ENCODE data around the gene KCNK5. TPM values are rescaled to one million over a fixed set of nuclear protein-coding genes. Genes with fewer than 3 reads are reported as not detected.

Gene KCNK5
- total and polyA plus RNA-seq, 2 of the 8 experiments (the other 6 are each of a cell fraction or from before 2014, with no cell fraction given), result 20.9 to 44.3 TPM

DNA sequence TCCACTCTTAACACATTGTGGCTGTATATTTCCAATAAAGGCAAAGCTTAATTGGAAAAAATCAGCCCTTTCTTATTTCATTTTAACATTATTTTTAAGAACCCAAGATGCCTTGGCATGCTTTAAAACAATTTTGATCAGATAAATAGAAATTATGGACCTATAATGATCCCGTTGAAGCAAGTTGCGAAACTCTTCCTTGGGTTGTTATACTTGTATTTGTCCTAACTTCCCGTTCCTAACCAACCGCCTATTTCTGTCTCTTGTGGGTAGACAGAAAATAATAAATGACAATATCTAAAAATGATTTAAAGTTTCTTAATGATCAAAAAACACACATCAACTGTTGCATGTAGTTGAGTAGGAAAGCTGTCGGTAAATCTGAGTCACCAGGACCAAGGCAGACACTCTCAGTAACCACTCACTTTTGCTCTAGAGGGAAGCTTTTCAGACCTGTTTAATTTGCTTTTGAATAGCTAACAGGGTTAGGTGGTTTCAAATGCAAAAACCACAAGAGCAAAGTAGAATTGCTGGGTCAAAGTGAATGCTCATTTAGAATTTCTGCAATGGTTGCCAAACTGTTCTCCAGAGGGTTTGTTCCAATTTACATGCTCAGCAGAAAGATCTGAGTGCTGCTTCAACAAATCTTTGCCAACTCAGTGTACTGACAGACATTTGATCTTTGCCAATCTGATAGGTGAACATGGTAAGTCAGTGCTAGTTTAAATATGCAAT, 34.2 kb upstream of the KCNK5 start:
- peak overlapping the region; percentile 47; the same call in 1 of the 2 replicates for H3K27ac ChIP-seq (ENCODE audit: low read depth, low read length)
- no peaks in the 10 kb centered on the region for H3K36me3 ChIP-seq (ENCODE audit: control insufficient read depth in 2 of 4, insufficient read depth in 4 of 4, low read length in 3 of 4)
- no peaks in the 10 kb centered on the region for H3K79me1 ChIP-seq (ENCODE audit: low read depth, low read length)
- H3K4me3 ChIP-seq (ENCODE audit: extremely low read depth in 1 of 4, insufficient read depth in 2 of 4, low read depth in 3 of 4, low read length in 4 of 4), result peak overlapping the region in 1 of 4 experiments; percentile 43; a peak in 1 of 8 replicates
- peak overlapping the region; percentile 1 to 41; a peak in 2 of 4 replicates for H3K4me2 ChIP-seq (ENCODE audit: insufficient read depth in 1 of 2, low read depth in 2 of 2, low read length in 2 of 2)
- no peak overlapping the region for H3K56ac ChIP-seq (replicated peaks; ENCODE audit: insufficient read length, low read depth, low read length)
- ChIA-PET POLR2A (ENCODE audit: partially characterized antibody) (interaction anchor here (1.2 to 2.3 kb wide), 4 partner anchors 25 to 46 kb away, joined by 4 to 7 read pairs (median 6); partner anchors contain the start of gene KCNK5), CTCF (ENCODE audit: partially characterized antibody) (interaction anchor here (0.5 to 3.7 kb wide), 10 partner anchors 9 to 150 kb away, joined by 3 to 22 read pairs (median 4); no protein-coding TSS in a partner anchor)
- no peaks in the 10 kb centered on the region for H3K27me3 ChIP-seq (replicated peaks in 1 of 4; ENCODE audit: control insufficient read depth in 3 of 4, extremely low read depth in 1 of 4, insufficient read depth in 3 of 4, low read length in 3 of 4)
- 25% methylated on average over 5 of the region's 5 CpGs; no CpG with 5 or more reads in 1 of the 2 experiments for WGBS, 2 experiments (ENCODE audit: extremely low coverage in 1 of 2, insufficient coverage in 1 of 2, insufficient read length in 1 of 2, insufficient replicate concordance in 2 of 2, low coverage in 1 of 2, low lambda C conversion rate in 2 of 2, missing lambda C conversion rate in 1 of 2)
- H3K23ac ChIP-seq (ENCODE audit: insufficient read length), result no peak overlapping the region
- peak overlapping the region; percentile 34; the same call in 1 of the 2 replicates for H3K18ac ChIP-seq (ENCODE audit: extremely low read depth, low read length)
- H2AK5ac ChIP-seq (ENCODE audit: low read depth, low read length), result no peak overlapping the region
- peak overlapping the region; percentile 63; the same call in 1 of the 2 replicates for H2BK5ac ChIP-seq (ENCODE audit: low read depth, low read length)
- peak overlapping the region; percentile 88 for H4K5ac ChIP-seq (ENCODE audit: insufficient read length, low read depth, low read length)
- no peaks in the 10 kb centered on the region for H3K23me2 ChIP-seq (ENCODE audit: low read depth, low read length)
- no peak overlapping the region for H3K9ac ChIP-seq (replicated peaks in 1 of 4; ENCODE audit: extremely low read depth in 1 of 4, low read depth in 3 of 4, low read length in 3 of 4)
- H3K9me3 ChIP-seq (ENCODE audit: insufficient read depth in 2 of 2, low read depth in 1 of 2, low read length in 1 of 2), result no peaks in the 10 kb centered on the region
- FAIRE-seq, result peak; percentile 97
- peak in 1 of 2 experiments; percentile 25 for DNase-seq (ENCODE audit: low read depth in 1 of 2, low spot score in 2 of 2)
- no peak overlapping the region for H2BK15ac ChIP-seq (ENCODE audit: low read length)
- H4K91ac ChIP-seq (replicated peaks; ENCODE audit: insufficient read length, low read length), result peak overlapping the region; percentile 32
- H2AFZ ChIP-seq (ENCODE audit: low read length), result no peak overlapping the region
- no peak overlapping the region for H3K14ac ChIP-seq (ENCODE audit: insufficient read length)
- peaks cover 0 to 10% (median 7%) of the 10 kb centered on the region in 4 experiments; a peak in 5 of 7 replicates for H3K4me1 ChIP-seq (replicated peaks in 1 of 4; ENCODE audit: control insufficient read depth in 3 of 4, insufficient read depth in 4 of 4, low read length in 3 of 4)
- peak overlapping the region; percentile 64; the same call in 1 of the 2 replicates for H2BK12ac ChIP-seq (ENCODE audit: low read depth, low read length)
- H3K79me2 ChIP-seq (ENCODE audit: control insufficient read depth in 1 of 2, insufficient read depth in 2 of 2, low read length in 2 of 2), result no peaks in the 10 kb centered on the region
- no peaks in the 10 kb centered on the region for H4K20me1 ChIP-seq (replicated peaks in 1 of 2; ENCODE audit: control insufficient read depth in 1 of 2, insufficient read depth in 2 of 2, low read length in 2 of 2)
- H3K4ac ChIP-seq (replicated peaks; ENCODE audit: insufficient read length, low read depth, low read length), result no peak overlapping the region
- H2BK20ac ChIP-seq (ENCODE audit: low read length), result peak overlapping the region; percentile 63; the same call in 1 of the 2 replicates
- H4K8ac ChIP-seq (ENCODE audit: extremely low read depth, insufficient read depth, low read length), result no peak overlapping the region
- H2BK120ac ChIP-seq (replicated peaks; ENCODE audit: low read depth, low read length), result peak overlapping the region; percentile 70
- 0 out of 4 replicates have a peak, but pooled peaks of 1 of the 2 experiments have one; percentile 2 for TF ChIP-seq RAD21 (IDR thresholded peaks at IDR 0.05 in 1 of 2, conservative IDR thresholded peaks at IDR 0.05 in 1 of 2; ENCODE audit: low read depth in 2 of 2, low read length in 2 of 2)
- 0 out of 2 replicates have a peak, but pooled peaks have one; percentile 7 for TF ChIP-seq TEAD4 (IDR thresholded peaks at IDR 0.05; ENCODE audit: low read depth, low read length)
- TF ChIP-seq GTF2F1 (IDR thresholded peaks at IDR 0.05; ENCODE audit: borderline replicate concordance, low read depth, low read length), result no peak
- no peak for TF ChIP-seq TBP (IDR thresholded peaks at IDR 0.05; ENCODE audit: low read depth, low read length)
- peak; percentile 86 for TF ChIP-seq CEBPB (IDR thresholded peaks at IDR 0.05; ENCODE audit: low read depth, low read length)
- TF ChIP-seq ASH2L (IDR thresholded peaks at IDR 0.05; ENCODE audit: low read length), result peak; percentile 87
- no peak for TF ChIP-seq SUZ12 (IDR thresholded peaks at IDR 0.05; ENCODE audit: low read length)
- TF ChIP-seq POLR2A (IDR thresholded peaks at IDR 0.05; ENCODE audit: control extremely low read depth in 1 of 2, low read depth in 2 of 2, low read length in 2 of 2), result no peak
- peak; percentile 87 for TF ChIP-seq JUND (IDR thresholded peaks at IDR 0.05; ENCODE audit: low read length)
